HG03342 (cell line): ENCODE measurements around the gene VAMP5.
A peak's percentile ranks its signal among the peaks of the same experiment; 100 is the strongest.
"Not testable (repeated sequence)": the region's sequence is repeated elsewhere in the genome, so short reads cannot be mapped to it uniquely, and the experiment has no call there.

Experiments used
- ATAC-seq: cut with Tn5 transposase; IDR thresholded peaks from one replicate; pipeline ENCODE4 v1.9.1; 2021; ENCODE audit warnings: mild to moderate bottlenecking, moderate library complexity; ENCODE audit not compliant: unreplicated experiment

VAMP5 gene

GRCh38 chr2:85600235-85600575, 16.0 kb downstream of the VAMP5 start:
- no peak for ATAC-seq

GRCh38 chr2:85600951-85601770, 16.9 kb downstream of the VAMP5 start:
- ATAC-seq = no peak

DNA sequence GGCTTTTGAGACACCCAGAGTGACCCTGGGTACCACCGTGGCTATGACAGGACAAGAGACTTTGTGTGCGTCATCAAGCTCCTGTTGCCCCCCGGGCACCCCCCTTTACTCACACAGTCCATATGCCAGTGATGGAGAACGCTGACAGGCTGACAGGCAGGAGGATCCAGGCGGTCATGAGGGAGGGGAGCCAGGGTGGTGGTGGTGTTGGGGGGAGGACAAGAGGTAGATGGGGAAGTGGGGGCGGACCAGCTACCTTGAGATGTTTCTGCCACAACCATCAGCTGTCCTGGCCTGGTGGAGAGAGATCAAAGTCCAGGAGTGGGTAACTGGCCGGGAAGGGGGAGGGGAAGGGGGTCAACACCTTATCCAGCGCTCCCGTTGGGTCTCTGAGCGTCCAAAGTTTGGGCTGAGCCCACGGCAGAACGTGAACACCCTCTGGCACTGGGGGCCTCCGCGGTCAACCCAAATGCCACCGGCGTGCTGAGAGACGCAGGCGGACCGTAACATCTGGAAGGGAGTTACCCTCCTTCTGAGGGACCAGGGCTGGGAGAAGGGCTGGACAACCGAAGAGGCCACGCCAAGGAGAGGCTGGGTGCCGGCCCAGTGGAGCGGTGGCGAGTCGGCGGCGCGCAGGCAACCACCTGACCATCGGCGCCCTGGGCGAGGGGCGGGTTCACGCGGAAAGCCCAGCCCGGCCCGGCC, 17.7 kb downstream of the VAMP5 start:
- peak; percentile 30 for ATAC-seq

- ATAC-seq = peak; percentile 96
Observed at GRCh38 chr2:85602476-85603234, 18.4 kb downstream of the VAMP5 start, which contains the start of gene TMEM150A. TMEM150A (minus strand) TSS chr2:85602698; CDS start chr2:85601948, 750 bp downstream.

DNA sequence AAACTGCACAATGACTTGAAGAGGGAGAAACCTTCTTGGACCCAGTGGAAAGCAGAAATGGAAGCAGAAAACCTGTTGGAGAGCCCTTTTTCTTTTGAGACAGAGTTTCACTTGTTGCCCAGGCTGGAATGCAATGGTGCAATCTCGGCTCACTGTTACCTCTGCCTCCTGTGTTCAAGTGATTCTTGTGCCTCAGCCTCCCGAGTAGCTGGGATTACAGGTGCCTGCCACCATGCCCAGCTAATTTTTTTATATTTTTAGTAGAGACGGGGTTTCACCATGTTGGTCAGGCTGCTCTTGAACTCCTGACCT, 19.9 kb downstream of the VAMP5 start:
- not testable (repeated sequence) for ATAC-seq

GRCh38 chr2:85604568-85605339, 20.5 kb downstream of the VAMP5 start:
- ATAC-seq = no peak

GRCh38 chr2:85605406-85606115, 21.3 kb downstream of the VAMP5 start:
- ATAC-seq = no peak

DNA sequence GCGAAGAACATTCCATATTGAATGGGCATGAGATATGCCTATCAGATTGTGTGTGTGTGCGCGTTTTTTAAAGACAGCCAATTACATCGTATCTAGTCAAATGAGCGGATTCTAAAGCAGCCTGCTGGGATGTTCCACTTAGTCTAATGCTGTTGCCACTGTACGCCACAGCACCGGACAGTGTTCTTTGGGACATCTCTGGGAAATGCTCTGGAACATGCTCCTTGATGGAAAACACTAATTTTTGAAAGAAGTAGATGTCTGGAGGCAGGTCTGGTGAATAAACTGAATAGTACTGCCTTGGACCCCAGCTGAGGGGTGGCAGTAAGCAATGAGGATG, 21.9 kb downstream of the VAMP5 start:
- no peak for ATAC-seq

DNA sequence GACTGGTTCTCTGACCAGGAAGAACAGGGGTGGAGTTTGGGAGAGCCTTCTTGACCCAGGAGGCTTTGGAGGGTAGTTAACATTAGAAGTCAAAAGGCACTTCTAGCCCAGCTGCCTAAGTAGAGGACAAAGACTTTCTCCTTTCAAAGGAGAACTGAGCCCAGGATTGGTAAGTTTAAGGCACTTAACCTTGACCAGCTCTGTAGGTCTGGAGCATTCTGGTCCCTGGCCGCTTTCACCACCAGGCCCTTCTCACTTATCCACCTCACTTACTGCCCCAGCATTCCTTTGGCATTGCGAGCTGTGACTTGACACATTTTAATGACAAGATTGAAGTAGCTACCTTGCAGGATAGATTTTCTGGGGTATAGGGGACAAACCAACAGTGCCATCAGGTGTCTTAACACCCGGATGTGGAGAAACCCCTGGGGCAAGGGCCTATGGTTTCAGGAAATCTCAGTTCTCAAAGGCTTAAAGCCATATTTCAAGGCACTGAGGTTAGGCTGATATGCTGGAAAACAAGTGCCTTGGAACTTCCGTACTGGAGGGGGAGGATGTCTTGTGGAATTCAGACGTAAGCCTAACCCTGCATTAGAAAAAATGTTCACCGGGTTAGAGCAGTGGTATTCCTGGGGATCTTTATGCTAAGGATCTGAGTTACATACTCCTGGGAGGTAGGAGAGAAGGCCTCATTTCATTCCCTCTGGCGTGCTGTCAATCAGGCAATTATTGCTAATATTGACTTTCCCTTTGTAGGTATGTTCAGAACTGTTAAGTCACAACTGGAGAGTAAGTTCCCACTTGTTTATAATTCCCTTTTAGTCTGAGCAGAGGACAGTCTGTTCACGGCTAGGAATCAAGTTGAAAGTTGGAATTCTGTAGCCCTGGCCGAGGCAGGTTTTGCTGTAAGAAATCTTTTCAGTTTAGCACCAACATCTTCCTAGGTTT, 23.3 kb downstream of the VAMP5 start:
- ATAC-seq = no peak

- ATAC-seq = no peak
Observed at GRCh38 chr2:85611217-85611704, 27.0 kb downstream of the VAMP5 start.

DNA sequence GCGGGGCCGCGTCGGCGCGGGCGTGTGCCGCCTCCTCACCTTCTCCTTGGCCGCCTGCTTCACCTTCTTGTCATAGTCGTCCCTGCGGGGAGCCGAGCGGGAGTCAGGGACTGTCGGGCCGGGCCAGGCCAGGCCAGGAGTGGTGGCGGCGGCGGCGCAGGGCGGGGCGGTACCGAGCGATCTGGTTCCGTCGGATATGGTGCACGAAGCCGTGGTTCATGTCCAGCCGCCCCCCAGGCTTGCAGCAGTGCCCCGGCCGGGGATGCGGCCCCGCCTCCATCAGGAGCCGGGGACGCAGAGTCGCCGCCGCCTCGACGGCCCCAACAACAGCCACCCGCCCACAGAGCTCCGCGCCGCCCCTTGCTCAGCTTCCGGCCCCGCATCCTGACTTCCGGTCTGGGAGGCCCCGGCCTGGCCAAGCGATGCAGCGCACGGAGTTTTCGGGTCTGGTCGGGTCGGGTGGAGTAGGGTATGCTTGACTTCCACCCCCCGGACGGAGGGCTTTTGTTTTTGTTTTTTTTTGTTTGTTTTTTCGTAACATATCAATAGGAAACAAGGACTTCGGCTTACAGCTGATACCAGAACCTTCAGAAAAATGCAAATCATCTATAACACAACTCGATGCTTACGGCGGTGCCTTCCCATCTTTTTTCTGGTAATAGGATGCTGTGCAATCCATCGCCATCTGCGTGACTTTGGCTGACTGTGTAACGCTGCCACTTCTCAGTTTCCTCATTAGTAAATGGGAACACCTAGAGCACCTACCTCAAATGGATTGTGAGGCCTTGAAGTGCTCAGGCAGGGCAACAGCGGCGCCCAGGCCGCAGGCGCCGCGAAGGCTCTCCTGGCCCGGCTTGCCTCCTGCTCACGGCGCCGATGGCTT, 27.7 kb downstream of the VAMP5 start, which contains the start of gene C2orf68:
Gene C2orf68, minus strand, starts transcription at position 362 of the 883 bp plus-strand sequence. Its CDS starts 82 bp downstream, at position 280.
- peak; percentile 73 for ATAC-seq

DNA sequence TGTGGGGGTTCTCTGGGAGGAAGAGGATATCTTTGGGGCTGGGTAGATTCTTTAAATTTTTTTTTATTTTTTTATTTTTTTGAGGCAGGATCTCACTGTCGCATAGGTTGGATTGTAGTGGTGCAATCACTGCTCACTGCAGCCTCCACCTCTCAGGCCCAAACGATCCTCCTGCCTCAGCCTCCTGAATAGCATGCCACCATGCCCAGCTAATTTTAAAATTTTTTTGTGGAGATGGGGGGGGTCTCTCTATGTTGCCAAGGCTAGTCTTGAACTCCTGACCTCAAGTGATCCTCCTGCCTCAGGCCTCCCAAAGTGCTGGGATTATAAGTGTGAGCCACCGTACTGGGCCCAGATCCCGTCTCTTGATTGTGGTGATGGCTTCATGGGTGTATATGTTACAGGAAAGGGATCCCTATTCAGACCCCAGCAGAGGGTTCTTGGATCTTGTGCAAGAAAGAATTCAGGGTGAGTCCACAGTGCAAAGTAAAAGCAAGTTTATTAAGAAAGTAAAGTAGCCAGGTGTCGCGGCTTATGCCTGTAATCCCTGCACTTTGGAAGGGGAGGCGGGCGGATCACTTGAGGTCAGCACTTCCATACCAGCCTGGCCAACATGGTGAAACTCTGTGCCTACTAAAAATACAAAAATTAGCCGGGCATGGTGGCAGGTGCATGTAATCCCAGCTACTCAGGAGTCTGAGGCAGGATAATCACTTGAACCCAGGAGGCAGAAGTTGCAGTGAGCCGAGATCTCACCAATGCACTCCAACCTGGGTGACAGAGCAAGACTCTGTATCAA, 29.7 kb downstream of the VAMP5 start:
- ATAC-seq = no peak

- not testable (repeated sequence) for ATAC-seq
Observed at GRCh38 chr2:85614757-85615156, 30.5 kb downstream of the VAMP5 start.

GRCh38 chr2:85615413-85615728, 31.1 kb downstream of the VAMP5 start:
- ATAC-seq = no peak

GRCh38 chr2:85617723-85618122, 33.5 kb downstream of the VAMP5 start:
- ATAC-seq = not testable (repeated sequence)

DNA sequence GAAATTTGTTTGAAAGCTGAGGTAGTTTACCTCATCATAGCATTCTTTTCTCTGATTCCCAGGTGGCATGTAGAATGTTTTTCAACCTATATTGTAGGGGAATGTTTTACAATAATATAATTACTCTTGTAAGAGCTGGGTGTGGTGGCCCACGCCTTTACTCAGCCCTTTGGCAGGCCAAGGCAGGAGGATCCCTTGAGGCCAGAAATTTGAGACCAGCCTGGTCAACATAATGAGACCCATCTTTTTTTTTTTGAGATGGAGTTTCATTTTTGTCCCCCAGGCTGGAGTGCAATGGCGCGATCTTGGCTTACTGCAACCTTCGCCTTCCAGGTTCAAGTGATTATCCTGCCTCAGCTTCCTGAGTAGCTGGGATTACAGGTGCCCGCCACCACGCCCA, 35.4 kb downstream of the VAMP5 start:
- no peak for ATAC-seq

GRCh38 chr2:85621338-85621737, 37.1 kb downstream of the VAMP5 start:
- no peak for ATAC-seq
